Measurements from ENCODE around the gene CYB5A. TPM values are rescaled to one million over a fixed set of nuclear protein-coding genes. Genes with fewer than 3 reads are reported as not detected.
A peak's percentile ranks its signal among the peaks of the same experiment; 100 is the strongest.

Gene CYB5A
- total and polyA plus RNA-seq, 9 of the 15 experiments (the other 6 are each of a cell fraction or from before 2014, with no cell fraction given) = 11.9 to 22.6 (median 14.1) TPM

DNA sequence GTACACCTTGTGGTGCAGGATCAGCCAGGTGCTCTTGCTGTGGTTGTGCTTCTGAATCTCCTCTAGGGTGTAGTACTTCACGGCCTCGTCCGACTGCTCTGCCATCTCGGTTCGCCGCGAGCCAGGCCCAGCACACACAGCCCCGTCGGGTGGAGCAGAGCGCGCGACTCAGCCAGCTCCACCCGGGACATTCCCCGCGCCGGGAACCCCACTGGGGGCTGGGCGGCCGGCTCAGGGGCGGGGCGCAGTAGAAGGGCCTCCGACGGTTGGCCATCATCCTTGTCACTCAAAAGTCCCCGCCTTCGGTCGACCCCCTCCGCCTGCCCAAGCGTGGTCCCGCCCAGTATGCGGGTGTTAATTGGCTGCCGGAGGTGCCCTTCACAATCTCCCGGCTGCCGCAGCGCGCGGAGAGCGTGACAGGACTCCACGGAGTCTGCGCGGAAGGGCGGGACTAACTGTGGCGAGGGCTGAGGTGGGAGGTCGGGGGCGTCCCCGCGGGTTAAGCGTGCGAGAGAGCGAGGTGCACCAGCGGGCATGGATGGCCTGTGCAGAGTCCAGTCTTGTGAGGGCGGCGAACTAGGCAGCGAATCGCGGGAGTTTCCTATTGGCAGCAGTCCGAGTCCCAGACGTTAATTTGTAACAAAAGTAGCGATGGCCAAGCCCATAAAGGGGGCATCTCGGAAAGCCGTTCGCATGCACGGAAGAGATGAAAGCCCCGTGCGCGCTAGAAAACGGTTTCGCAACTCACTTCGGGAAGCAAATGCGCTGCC is at the start of gene CYB5A (continued):
- TF ChIP-seq TAF9B (IDR thresholded peaks at IDR 0.05; ENCODE audit: partially characterized antibody) = no peak
- TF ChIP-seq CBX2 (IDR thresholded peaks at IDR 0.05; ENCODE audit: insufficient read depth, low read length, poor library complexity, severe bottlenecking) = no peak
- no peak for TF ChIP-seq ZNF175 (CRISPR knock-in tag; IDR thresholded peaks at IDR 0.05; ENCODE audit: low read depth)
- no peak for TF ChIP-seq CREB1 (IDR thresholded peaks at IDR 0.05)
- peak; percentile 27; the same call in 1 of the 2 replicates for TF ChIP-seq CREB1 (CRISPR knock-in tag; IDR thresholded peaks at IDR 0.05)
- peak; percentile 52 for TF ChIP-seq POLR2G (IDR thresholded peaks at IDR 0.05; ENCODE audit: low read depth, low read length)
- no peak for TF ChIP-seq PRMT5 (CRISPR knock-in tag; IDR thresholded peaks at IDR 0.05)
- no peak for TF ChIP-seq TRIM24 (IDR thresholded peaks at IDR 0.05)
- TF ChIP-seq MTF1 (CRISPR knock-in tag; IDR thresholded peaks at IDR 0.05; ENCODE audit: borderline replicate concordance) = no peak
- TF ChIP-seq, protein P1, sequence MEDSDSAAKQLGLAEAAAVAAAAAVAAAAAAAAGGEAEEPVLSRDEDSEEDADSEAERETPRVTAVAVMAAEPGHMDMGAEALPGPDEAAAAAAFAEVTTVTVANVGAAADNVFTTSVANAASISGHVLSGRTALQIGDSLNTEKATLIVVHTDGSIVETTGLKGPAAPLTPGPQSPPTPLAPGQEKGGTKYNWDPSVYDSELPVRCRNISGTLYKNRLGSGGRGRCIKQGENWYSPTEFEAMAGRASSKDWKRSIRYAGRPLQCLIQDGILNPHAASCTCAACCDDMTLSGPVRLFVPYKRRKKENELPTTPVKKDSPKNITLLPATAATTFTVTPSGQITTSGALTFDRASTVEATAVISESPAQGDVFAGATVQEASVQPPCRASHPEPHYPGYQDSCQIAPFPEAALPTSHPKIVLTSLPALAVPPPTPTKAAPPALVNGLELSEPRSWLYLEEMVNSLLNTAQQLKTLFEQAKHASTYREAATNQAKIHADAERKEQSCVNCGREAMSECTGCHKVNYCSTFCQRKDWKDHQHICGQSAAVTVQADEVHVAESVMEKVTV (CRISPR knock-in tag; IDR thresholded peaks at IDR 0.05) = no peak
- no peak for TF ChIP-seq FOXJ3 (CRISPR knock-in tag; IDR thresholded peaks at IDR 0.05)
- no peak for TF ChIP-seq HNRNPK (IDR thresholded peaks at IDR 0.05; ENCODE audit: low read depth, low read length, poor library complexity, severe bottlenecking)
- TF ChIP-seq SRSF3 (IDR thresholded peaks at IDR 0.05; ENCODE audit: insufficient read depth, low read length) = no peak
- TF ChIP-seq SP1 (CRISPR knock-in tag; IDR thresholded peaks at IDR 0.05) = peak; percentile 75
- no peak for TF ChIP-seq FOXK2 (conservative IDR thresholded peaks at IDR 0.05 in 1 of 2, IDR thresholded peaks at IDR 0.05 in 1 of 2; ENCODE audit: low read depth in 2 of 2)
- TF ChIP-seq VEZF1 (CRISPR knock-in tag; IDR thresholded peaks at IDR 0.05) = peak; percentile 61
- peak; percentile 52 for TF ChIP-seq EGR1 (conservative IDR thresholded peaks at IDR 0.05)
- TF ChIP-seq ATF4 (CRISPR knock-in tag; IDR thresholded peaks at IDR 0.05) = no peak
- TF ChIP-seq HDAC3 (IDR thresholded peaks at IDR 0.05; ENCODE audit: borderline replicate concordance, partially characterized antibody) = no peak
- TF ChIP-seq PHF8 (IDR thresholded peaks at IDR 0.05; ENCODE audit: borderline replicate concordance, low read length) = peak; percentile 43; the same call in 1 of the 2 replicates
- TF ChIP-seq NRF1 (conservative IDR thresholded peaks at IDR 0.05 in 1 of 2, IDR thresholded peaks at IDR 0.05 in 1 of 2) = peak; percentile 86 to 88
